Large intestine (tissue), 3 donors: ENCODE results near the gene CRYM. TPM values are rescaled to one million over a fixed set of nuclear protein-coding genes. Genes with fewer than 3 reads are reported as not detected.
"Not testable (repeated sequence)": the region's sequence is repeated elsewhere in the genome, so short reads cannot be mapped to it uniquely, and the experiment has no call there.

Source experiments
- DNase-seq, 2 donors: peaks; one replicate each; pipeline versions ENCODE4 v3.0.0 to v3.0.0-alpha.2; 2013
- H3K27ac ChIP-seq: one replicate; pipeline ENCODE4 v1.5.1; 2013; ENCODE audit warnings: low read length
- H3K27me3 ChIP-seq: 2 replicates; pipeline ENCODE4 v1.6.1; 2013; ENCODE audit warnings: low read length; ENCODE audit not compliant: control insufficient read depth, insufficient read depth
- H3K36me3 ChIP-seq: 2 replicates; pipeline ENCODE4 v1.6.1; 2013; ENCODE audit warnings: low read length; ENCODE audit not compliant: control insufficient read depth, insufficient read depth
- H3K4me1 ChIP-seq: one replicate; pipeline ENCODE4 v1.6.1; 2013; ENCODE audit warnings: low read length; ENCODE audit not compliant: control insufficient read depth, insufficient read depth
- H3K4me3 ChIP-seq: one replicate; pipeline ENCODE4 v1.5.1; 2013; ENCODE audit warnings: low read length
- H3K9me3 ChIP-seq: one replicate; pipeline ENCODE4 v1.6.1; 2013; ENCODE audit warnings: mild to moderate bottlenecking, low read depth, low read length, moderate library complexity; ENCODE audit not compliant: control insufficient read depth
- WGBS: methylation state at CpG from one replicate; pipeline ENCODE4 v1.1.5; 2013; ENCODE audit warnings: low lambda C conversion rate; ENCODE audit not compliant: insufficient coverage; 5-methylcytosine and 5-hydroxymethylcytosine counted together
- polyA plus RNA-seq: library from polyadenylated mRNA; unstranded; fragments of 120-200 nt; gene quantifications from one replicate; pipeline ENCODE4 v1.2.1, GENCODE V29; 2013

The CRYM gene
- polyA plus RNA-seq, 1 donor = 4.0 TPM

GRCh38 chr16:21281698-21282389, 3.8 kb upstream of the CRYM start:
- no peak for DNase-seq
- WGBS = no CpG with 5 or more reads among the region's 7 CpGs
- H3K4me3 ChIP-seq = no peak overlapping the region
- peaks cover 11% of the 10 kb centered on the region for H3K27me3 ChIP-seq
- no peaks in the 10 kb centered on the region for H3K9me3 ChIP-seq
- H3K27ac ChIP-seq = no peak overlapping the region
- no peaks in the 10 kb centered on the region for H3K36me3 ChIP-seq
- no peaks in the 10 kb centered on the region for H3K4me1 ChIP-seq

GRCh38 chr16:21279501-21279900, 1.4 kb upstream of the CRYM start:
- H3K27me3 ChIP-seq = peaks cover 11% of the 10 kb centered on the region
- no peaks in the 10 kb centered on the region for H3K9me3 ChIP-seq
- H3K27ac ChIP-seq = no peak overlapping the region
- no peaks in the 10 kb centered on the region for H3K4me1 ChIP-seq
- 94% methylated on average over 2 of the region's 2 CpGs for WGBS
- H3K36me3 ChIP-seq = no peaks in the 10 kb centered on the region
- H3K4me3 ChIP-seq = no peak overlapping the region
- DNase-seq = no peak

GRCh38 chr16:21277045-21277926, 804 bp downstream of the CRYM start:
- H3K4me1 ChIP-seq = no peaks in the 10 kb centered on the region
- H3K9me3 ChIP-seq = no peaks in the 10 kb centered on the region
- H3K4me3 ChIP-seq = peak overlapping the region; percentile 59
- H3K27ac ChIP-seq = no peak overlapping the region
- H3K27me3 ChIP-seq = peaks cover 11% of the 10 kb centered on the region
- peak in 1 of 2 donors; percentile 20 for DNase-seq
- no peaks in the 10 kb centered on the region for H3K36me3 ChIP-seq
- no CpG with 5 or more reads among the region's 17 CpGs for WGBS

- peaks cover 11% of the 10 kb centered on the region for H3K27me3 ChIP-seq
- H3K27ac ChIP-seq = no peak overlapping the region
- WGBS = no CpG with 5 or more reads among the region's 9 CpGs
- DNase-seq = no peak
- no peak overlapping the region for H3K4me3 ChIP-seq
- no peaks in the 10 kb centered on the region for H3K9me3 ChIP-seq
- H3K36me3 ChIP-seq = no peaks in the 10 kb centered on the region
- H3K4me1 ChIP-seq = no peaks in the 10 kb centered on the region
These were observed 2.0 kb downstream of the CRYM start for GRCh38 chr16:21276090-21276489.

- H3K4me1 ChIP-seq = no peaks in the 10 kb centered on the region
- no CpG with 5 or more reads among the region's 3 CpGs for WGBS
- no peaks in the 10 kb centered on the region for H3K36me3 ChIP-seq
- peaks cover 11% of the 10 kb centered on the region for H3K27me3 ChIP-seq
- no peak overlapping the region for H3K4me3 ChIP-seq
- H3K27ac ChIP-seq = no peak overlapping the region
- H3K9me3 ChIP-seq = no peaks in the 10 kb centered on the region
- no peak for DNase-seq
These were observed 2.6 kb downstream of the CRYM start for GRCh38 chr16:21275529-21275928.

- Histone ChIP-seq H3K4me3 (no peak overlapping the region), H3K36me3 (no peaks in the 10 kb centered on the region), H3K9me3 (no peaks in the 10 kb centered on the region), H3K27me3 (peaks cover 11% of the 10 kb centered on the region), H3K4me1 (no peaks in the 10 kb centered on the region), H3K27ac (no peak overlapping the region)
- WGBS = 100% methylated on average over 1 of the region's 5 CpGs
- no peak for DNase-seq
These were observed 3.8 kb downstream of the CRYM start for GRCh38 chr16:21274172-21274726.

GRCh38 chr16:21272763-21273162, 5.3 kb downstream of the CRYM start:
- H3K36me3 ChIP-seq, DNase-seq, H3K9me3 ChIP-seq, H3K27me3 ChIP-seq, H3K27ac ChIP-seq, H3K4me3 ChIP-seq, H3K4me1 ChIP-seq: not testable (repeated sequence)
- no CpG with 5 or more reads among the region's 3 CpGs for WGBS

GRCh38 chr16:21272253-21272652, 5.8 kb downstream of the CRYM start:
- no peak for DNase-seq
- Histone ChIP-seq H3K4me1 (no peaks in the 10 kb centered on the region), H3K27ac (no peak overlapping the region), H3K4me3 (no peak overlapping the region), H3K27me3 (peaks cover 3% of the 10 kb centered on the region), H3K9me3 (no peaks in the 10 kb centered on the region), H3K36me3 (no peaks in the 10 kb centered on the region)
- WGBS = 100% methylated on average over 1 of the region's 2 CpGs

- DNase-seq = no peak
- Histone ChIP-seq H3K27me3 (no peaks in the 10 kb centered on the region), H3K4me3 (no peak overlapping the region), H3K36me3 (no peaks in the 10 kb centered on the region), H3K27ac (no peak overlapping the region), H3K4me1 (peaks cover 12% of the 10 kb centered on the region), H3K9me3 (no peaks in the 10 kb centered on the region)
- WGBS = 100% methylated on average over 3 of the region's 9 CpGs
These were observed 9.9 kb downstream of the CRYM start for GRCh38 chr16:21268236-21268635.

- H3K27me3 ChIP-seq = no peaks in the 10 kb centered on the region
- DNase-seq = no peak
- no peak overlapping the region for H3K4me3 ChIP-seq
- peaks cover 16% of the 10 kb centered on the region for H3K4me1 ChIP-seq
- H3K9me3 ChIP-seq = no peaks in the 10 kb centered on the region
- no CpG with 5 or more reads among the region's 4 CpGs for WGBS
- H3K36me3 ChIP-seq = no peaks in the 10 kb centered on the region
- H3K27ac ChIP-seq = no peak overlapping the region
These were observed 10.8 kb downstream of the CRYM start for GRCh38 chr16:21267298-21267697.
